H1 (cell line): ENCODE measurements around the gene CDKL5. TPM values are rescaled to one million over a fixed set of nuclear protein-coding genes. Genes with fewer than 3 reads are reported as not detected.

Experiments
- TCF12 ChIP-seq: IDR thresholded peaks from 2 replicates; pipeline ENCODE4 v1.6.1; 2011; ENCODE audit warnings: low read depth, mild to moderate bottlenecking, low read length
- polyA plus RNA-seq, 7 experiments: library from polyadenylated mRNA; depleted of rRNA in 3 of 7; stranded (reverse) in 5 of 7; unstranded in 2 of 7; fragments of >200 nt in 5 of 7; fragments of 200-250 nt in 2 of 7; gene quantifications; 1 replicate in 5 of 7; 2 replicates in 1 of 7; 4 replicates in 1 of 7; pipeline versions ENCODE4 v1.2.1 to v1.2.3, GENCODE V29; 2011 to 2013; ENCODE audit warnings: missing spikeins in 2 of 7, mixed read lengths in 2 of 7
- total RNA-seq: library from RNA; stranded (reverse); fragmentation: NEBNext Ultra II Directional; extraction: Animal tissue kit (Norgen Biotek cat#: 25700); gene quantifications from 2 replicates; pipeline ENCODE4 v1.2.1, GENCODE V29; 2021
- TF ChIP-seq, protein P1 (sequence below): IDR thresholded peaks from 2 replicates; pipeline ENCODE4 v1.6.1; 2012; ENCODE audit warnings: inconsistent platforms

The CDKL5 gene
- total and polyA plus RNA-seq, 2 of the 8 experiments (the other 6 are each of a cell fraction or from before 2014, with no cell fraction given), result 5.5 to 15.6 TPM

GRCh38 chrX:18534949-18535348 is 109.5 kb downstream of the CDKL5 start (continued):
- TF ChIP-seq, protein P1, sequence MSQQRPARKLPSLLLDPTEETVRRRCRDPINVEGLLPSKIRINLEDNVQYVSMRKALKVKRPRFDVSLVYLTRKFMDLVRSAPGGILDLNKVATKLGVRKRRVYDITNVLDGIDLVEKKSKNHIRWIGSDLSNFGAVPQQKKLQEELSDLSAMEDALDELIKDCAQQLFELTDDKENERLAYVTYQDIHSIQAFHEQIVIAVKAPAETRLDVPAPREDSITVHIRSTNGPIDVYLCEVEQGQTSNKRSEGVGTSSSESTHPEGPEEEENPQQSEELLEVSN, result no peak
- no peak for TF ChIP-seq TCF12
